Tibial artery (tissue), 4 donors: ENCODE measurements around the gene MED13.

Source experiments
- DNase-seq, 2 donors: peaks; one replicate each; pipeline ENCODE4 v3.0.0-alpha.2; 2019
- H3K27ac ChIP-seq, 2 donors: fragments of 200-600 bp; sonication (generic) in 1 of 2; 1 replicate in 1 of 2; 2 replicates in 1 of 2; pipeline ENCODE4 v1.5.1; 2018 to 2019; ENCODE audit warnings: mild to moderate bottlenecking in 1 of 2
- H3K27me3 ChIP-seq, 2 donors: fragments of 200-600 bp; sonication (generic) in 1 of 2; one replicate each; pipeline versions ENCODE4 v1.5.1 to v1.6.0; 2016 to 2019
- H3K36me3 ChIP-seq, 3 donors: fragments of 200-600 bp; sonication (generic) in 2 of 3; one replicate each; pipeline ENCODE4 v1.5.1; 2016 to 2019; ENCODE audit warnings: mild to moderate bottlenecking in 2 of 3
- H3K4me1 ChIP-seq, 4 donors: fragments of 200-600 bp; sonication (generic) in 2 of 4; 1 replicate in 3 of 4; 2 replicates in 1 of 4; pipeline ENCODE4 v1.5.1; 2016 to 2019
- H3K4me3 ChIP-seq, 2 donors: fragments of 200-600 bp; sonication (generic) in 1 of 2; 1 replicate in 1 of 2; 2 replicates in 1 of 2; pipeline ENCODE4 v1.5.1; 2018 to 2019; ENCODE audit warnings: mild to moderate bottlenecking in 2 of 2
- H3K9me3 ChIP-seq, 3 donors: fragments of 200-600 bp; sonication (generic) in 1 of 3; one replicate each; pipeline ENCODE4 v1.5.1; 2016 to 2019
- CTCF ChIP-seq, 2 experiments: fragments of 200-600 bp in 1 of 2; fragments of 450-650 bp in 1 of 2; IDR thresholded peaks; one replicate each; pipeline ENCODE4 v1.5.1; 2017 to 2019; ENCODE audit warnings: antibody characterized with exemption in 2 of 2, mild to moderate bottlenecking in 1 of 2, moderate library complexity in 1 of 2
- intact Hi-C: fragments of 100-400 bp; cut with DNase I; formaldehyde crosslinking; loops from one replicate; pipeline ENCODE4 v1.15.0; 2023; ENCODE audit warnings: low total_unique reads

The MED13 gene

GRCh38 chr17:61908292-61909037, 156.6 kb downstream of the MED13 start:
- H3K27ac ChIP-seq: no peak overlapping the region
- intact Hi-C loops: no loop called here
- H3K36me3 ChIP-seq: peaks cover 53 to 71% (median 57%) of the 10 kb centered on the region in 3 donors
- no peaks in the 10 kb centered on the region for H3K27me3 ChIP-seq
- no peak for DNase-seq
- H3K4me3 ChIP-seq: no peak overlapping the region
- no peaks in the 10 kb centered on the region for H3K4me1 ChIP-seq
- no peaks in the 10 kb centered on the region for H3K9me3 ChIP-seq
- no peak for TF ChIP-seq CTCF (IDR thresholded peaks at IDR 0.05)

DNA sequence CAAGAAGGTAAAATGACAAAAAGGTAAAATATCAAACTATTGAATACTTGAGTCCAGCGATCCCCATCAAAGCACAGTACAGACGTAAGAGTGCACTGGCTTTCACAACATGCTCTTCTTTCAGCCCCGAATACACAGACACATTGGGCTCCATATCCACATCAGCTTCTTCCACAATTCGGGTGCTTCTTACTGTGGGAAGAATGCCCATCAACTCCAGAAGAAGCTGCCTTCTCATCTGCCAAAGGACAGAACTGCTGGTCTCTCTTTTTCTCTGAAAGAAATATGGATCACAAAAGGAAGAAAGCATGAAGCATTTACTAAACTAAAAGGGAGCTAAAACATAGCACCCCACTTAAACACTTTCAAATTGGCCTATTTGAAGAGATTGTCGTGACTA, 157.7 kb downstream of the MED13 start:
- no peaks in the 10 kb centered on the region for H3K4me1 ChIP-seq
- H3K4me3 ChIP-seq: no peak overlapping the region
- no peaks in the 10 kb centered on the region for H3K27me3 ChIP-seq
- intact Hi-C loops: no loop called here
- no peak for TF ChIP-seq CTCF (IDR thresholded peaks at IDR 0.05)
- no peak overlapping the region for H3K27ac ChIP-seq
- DNase-seq: no peak
- H3K9me3 ChIP-seq: no peaks in the 10 kb centered on the region
- H3K36me3 ChIP-seq: peaks cover 55 to 81% (median 60%) of the 10 kb centered on the region in 3 donors

DNA sequence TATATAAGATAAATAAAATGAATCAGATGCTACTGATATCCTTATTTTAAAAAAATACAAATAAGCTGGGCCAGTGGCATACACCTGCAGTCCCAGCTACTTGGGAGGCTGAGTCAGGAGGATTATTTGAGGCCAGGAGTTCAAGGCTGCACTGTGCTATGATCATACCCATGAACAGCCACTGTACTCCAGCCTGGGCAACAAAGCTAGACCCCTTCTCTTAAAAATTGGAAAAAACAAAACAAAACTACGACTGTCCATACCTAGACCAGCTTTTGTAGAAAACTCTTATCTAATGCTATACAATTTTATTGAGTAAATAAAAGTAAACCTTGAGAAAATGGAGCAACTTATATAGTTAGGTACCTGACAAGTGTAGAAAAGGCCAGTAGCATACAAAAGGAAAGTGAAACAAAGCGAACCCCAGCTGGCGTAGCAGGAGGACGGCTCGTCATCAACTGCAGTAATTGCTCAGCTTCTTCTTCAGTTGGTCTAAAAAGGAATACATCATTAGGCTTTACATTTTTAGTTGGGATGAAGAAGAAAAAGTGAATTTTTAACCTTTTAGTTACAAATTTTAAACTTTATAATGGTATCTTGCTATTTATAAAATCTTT, 160.9 kb downstream of the MED13 start:
- no peaks in the 10 kb centered on the region for H3K27me3 ChIP-seq
- no peak for DNase-seq
- H3K9me3 ChIP-seq: no peaks in the 10 kb centered on the region
- no peak for TF ChIP-seq CTCF (IDR thresholded peaks at IDR 0.05)
- peaks cover 29 to 79% (median 37%) of the 10 kb centered on the region in 3 donors for H3K36me3 ChIP-seq
- no peaks in the 10 kb centered on the region for H3K4me1 ChIP-seq
- intact Hi-C loops: no loop called here
- H3K27ac ChIP-seq: no peak overlapping the region
- no peak overlapping the region for H3K4me3 ChIP-seq

DNA sequence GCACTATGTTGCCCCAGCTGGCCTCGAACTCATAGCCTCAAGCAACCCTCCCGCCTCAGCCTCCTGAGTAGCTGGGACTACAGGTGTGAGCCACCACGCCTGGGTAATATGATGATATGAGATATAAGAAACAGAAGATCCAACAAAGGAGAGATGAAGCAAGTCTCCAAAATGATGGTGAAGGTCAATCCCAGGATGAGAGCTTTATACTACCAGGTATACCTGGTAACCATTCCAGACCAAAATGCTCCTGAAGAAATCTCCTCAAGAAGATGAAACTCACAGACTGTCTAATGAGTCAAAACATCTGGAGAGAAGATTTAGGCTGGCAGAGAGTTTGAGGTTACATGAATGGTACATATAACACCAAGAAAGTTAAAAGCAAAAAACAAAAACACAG, 161.8 kb downstream of the MED13 start:
- intact Hi-C loops: no loop called here
- no peak for TF ChIP-seq CTCF (IDR thresholded peaks at IDR 0.05)
- no peaks in the 10 kb centered on the region for H3K4me1 ChIP-seq
- no peaks in the 10 kb centered on the region for H3K9me3 ChIP-seq
- no peaks in the 10 kb centered on the region for H3K27me3 ChIP-seq
- DNase-seq: no peak
- no peak overlapping the region for H3K27ac ChIP-seq
- no peak overlapping the region for H3K4me3 ChIP-seq
- peaks cover 26 to 82% (median 39%) of the 10 kb centered on the region in 3 donors for H3K36me3 ChIP-seq

- intact Hi-C loops: no loop called here
- Histone ChIP-seq H3K27me3 (no peaks in the 10 kb centered on the region), H3K4me3 (no peak overlapping the region), H3K27ac (no peak overlapping the region), H3K36me3 (peaks cover 0 to 64% (median 31%) of the 10 kb centered on the region in 3 donors), H3K9me3 (no peaks in the 10 kb centered on the region), H3K4me1 (no peaks in the 10 kb centered on the region)
- TF ChIP-seq CTCF (IDR thresholded peaks at IDR 0.05): no peak
- DNase-seq: no peak
Measured at GRCh38 chr17:61897548-61898180, 167.4 kb downstream of the MED13 start.
